ENCODE measurements around the gene DACT2.

DNA sequence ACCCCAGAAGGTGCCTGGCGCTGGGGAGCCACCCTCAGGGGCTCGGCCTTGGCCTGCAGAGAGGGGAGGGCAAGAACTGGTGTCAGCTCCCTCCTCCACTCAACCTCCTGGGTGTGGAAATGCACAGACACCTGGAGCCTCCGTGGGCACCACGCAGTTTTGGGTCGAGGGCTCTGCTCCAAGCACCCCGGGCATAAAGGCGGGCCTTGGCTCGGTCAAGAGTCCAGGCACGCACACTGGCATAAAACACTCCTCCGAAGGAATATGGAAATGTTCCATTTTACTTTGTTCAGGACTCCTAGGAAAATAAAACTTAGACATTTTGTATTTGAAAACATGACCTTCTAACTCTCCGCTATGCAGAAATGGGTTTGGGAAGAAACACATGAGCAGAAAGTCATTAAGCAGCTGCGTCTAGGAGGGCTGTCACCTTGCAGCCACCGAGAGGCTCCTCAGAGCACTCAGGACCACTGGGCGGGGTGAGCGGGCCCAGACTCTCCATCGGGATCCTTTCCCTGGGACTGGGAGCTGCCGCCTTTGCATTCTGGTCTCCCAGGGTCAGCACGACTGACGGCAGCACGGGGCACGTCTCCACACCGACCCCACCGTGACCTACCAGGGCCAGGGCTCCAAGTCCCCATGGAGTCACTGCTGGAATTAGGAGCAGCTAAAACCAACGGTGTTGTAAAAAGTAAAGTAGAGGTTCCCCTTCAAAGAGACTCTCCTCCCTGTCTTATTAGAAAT is 46.0 kb upstream of the DACT2 start:
- TF ChIP-seq, protein P1, sequence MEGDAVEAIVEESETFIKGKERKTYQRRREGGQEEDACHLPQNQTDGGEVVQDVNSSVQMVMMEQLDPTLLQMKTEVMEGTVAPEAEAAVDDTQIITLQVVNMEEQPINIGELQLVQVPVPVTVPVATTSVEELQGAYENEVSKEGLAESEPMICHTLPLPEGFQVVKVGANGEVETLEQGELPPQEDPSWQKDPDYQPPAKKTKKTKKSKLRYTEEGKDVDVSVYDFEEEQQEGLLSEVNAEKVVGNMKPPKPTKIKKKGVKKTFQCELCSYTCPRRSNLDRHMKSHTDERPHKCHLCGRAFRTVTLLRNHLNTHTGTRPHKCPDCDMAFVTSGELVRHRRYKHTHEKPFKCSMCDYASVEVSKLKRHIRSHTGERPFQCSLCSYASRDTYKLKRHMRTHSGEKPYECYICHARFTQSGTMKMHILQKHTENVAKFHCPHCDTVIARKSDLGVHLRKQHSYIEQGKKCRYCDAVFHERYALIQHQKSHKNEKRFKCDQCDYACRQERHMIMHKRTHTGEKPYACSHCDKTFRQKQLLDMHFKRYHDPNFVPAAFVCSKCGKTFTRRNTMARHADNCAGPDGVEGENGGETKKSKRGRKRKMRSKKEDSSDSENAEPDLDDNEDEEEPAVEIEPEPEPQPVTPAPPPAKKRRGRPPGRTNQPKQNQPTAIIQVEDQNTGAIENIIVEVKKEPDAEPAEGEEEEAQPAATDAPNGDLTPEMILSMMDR (IDR thresholded peaks at IDR 0.05 in 2 of 3, conservative IDR thresholded peaks at IDR 0.05 in 1 of 3; ENCODE audit: control insufficient read depth in 2 of 3, extremely low read depth in 1 of 3, insufficient read depth in 1 of 3, low read depth in 3 of 3, low read length in 3 of 3) = no peak
- TF ChIP-seq POLR2A (IDR thresholded peaks at IDR 0.05; ENCODE audit: low read depth, low read length) (no peak), STAT1 (conservative IDR thresholded peaks at IDR 0.05) (no peak), HDGF (IDR thresholded peaks at IDR 0.05) (no peak), CHD2 (IDR thresholded peaks at IDR 0.05; ENCODE audit: borderline replicate concordance, low read depth, low read length) (no peak), HDAC6 (IDR thresholded peaks at IDR 0.05; ENCODE audit: unreplicated experiment) (no peak), BMI1 (IDR thresholded peaks at IDR 0.05; ENCODE audit: borderline replicate concordance) (no peak), JUNB (IDR thresholded peaks at IDR 0.05) (no peak), EGR1 (IDR thresholded peaks at IDR 0.05; ENCODE audit: borderline replicate concordance in 1 of 2, low read depth in 2 of 2, low read length in 2 of 2) (no peak), EZH2 (IDR thresholded peaks at IDR 0.05; ENCODE audit: borderline replicate concordance, control insufficient read depth, low read depth, low read length) (no peak)
- TF ChIP-seq, protein P2, sequence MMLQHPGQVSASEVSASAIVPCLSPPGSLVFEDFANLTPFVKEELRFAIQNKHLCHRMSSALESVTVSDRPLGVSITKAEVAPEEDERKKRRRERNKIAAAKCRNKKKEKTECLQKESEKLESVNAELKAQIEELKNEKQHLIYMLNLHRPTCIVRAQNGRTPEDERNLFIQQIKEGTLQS (IDR thresholded peaks at IDR 0.05; ENCODE audit: borderline replicate concordance, extremely low read depth, low read depth, low read length) = no peak
- TF ChIP-seq, protein P3, sequence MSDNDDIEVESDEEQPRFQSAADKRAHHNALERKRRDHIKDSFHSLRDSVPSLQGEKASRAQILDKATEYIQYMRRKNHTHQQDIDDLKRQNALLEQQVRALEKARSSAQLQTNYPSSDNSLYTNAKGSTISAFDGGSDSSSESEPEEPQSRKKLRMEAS (IDR thresholded peaks at IDR 0.05; ENCODE audit: low read depth, low read length) = no peak
- TF ChIP-seq, protein P4, sequence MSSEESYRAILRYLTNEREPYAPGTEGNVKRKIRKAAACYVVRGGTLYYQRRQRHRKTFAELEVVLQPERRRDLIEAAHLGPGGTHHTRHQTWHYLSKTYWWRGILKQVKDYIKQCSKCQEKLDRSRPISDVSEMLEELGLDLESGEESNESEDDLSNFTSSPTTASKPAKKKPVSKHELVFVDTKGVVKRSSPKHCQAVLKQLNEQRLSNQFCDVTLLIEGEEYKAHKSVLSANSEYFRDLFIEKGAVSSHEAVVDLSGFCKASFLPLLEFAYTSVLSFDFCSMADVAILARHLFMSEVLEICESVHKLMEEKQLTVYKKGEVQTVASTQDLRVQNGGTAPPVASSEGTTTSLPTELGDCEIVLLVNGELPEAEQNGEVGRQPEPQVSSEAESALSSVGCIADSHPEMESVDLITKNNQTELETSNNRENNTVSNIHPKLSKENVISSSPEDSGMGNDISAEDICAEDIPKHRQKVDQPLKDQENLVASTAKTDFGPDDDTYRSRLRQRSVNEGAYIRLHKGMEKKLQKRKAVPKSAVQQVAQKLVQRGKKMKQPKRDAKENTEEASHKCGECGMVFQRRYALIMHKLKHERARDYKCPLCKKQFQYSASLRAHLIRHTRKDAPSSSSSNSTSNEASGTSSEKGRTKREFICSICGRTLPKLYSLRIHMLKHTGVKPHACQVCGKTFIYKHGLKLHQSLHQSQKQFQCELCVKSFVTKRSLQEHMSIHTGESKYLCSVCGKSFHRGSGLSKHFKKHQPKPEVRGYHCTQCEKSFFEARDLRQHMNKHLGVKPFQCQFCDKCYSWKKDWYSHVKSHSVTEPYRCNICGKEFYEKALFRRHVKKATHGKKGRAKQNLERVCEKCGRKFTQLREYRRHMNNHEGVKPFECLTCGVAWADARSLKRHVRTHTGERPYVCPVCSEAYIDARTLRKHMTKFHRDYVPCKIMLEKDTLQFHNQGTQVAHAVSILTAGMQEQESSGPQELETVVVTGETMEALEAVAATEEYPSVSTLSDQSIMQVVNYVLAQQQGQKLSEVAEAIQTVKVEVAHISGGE (CRISPR knock-in tag; IDR thresholded peaks at IDR 0.05) = no peak
